ENCODE measurements around the gene CLN3.

DNA sequence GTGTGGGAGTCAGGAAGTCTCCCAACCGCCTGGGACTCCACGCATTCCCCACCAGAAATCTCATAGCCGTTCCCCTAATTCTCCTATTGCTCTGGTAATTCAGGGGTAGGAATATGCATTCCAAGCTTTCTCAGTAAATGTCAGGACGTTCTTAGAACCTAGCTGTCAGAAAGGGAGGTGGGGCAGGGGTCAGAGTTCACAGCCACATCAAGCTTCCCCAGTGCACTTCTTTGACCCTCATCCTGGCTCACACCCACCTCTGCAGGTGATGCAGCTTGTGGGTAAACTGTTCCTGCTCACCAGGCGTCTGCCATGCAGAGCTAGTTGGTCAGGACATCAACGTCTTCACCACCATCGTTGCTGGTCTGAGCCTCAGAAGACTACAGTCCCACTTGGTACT lies 28.8 kb upstream of the CLN3 start:
- TF ChIP-seq EP300 (conservative IDR thresholded peaks at IDR 0.05; ENCODE audit: poor library complexity, severe bottlenecking) (no peak), POLR2AphosphoS5 (IDR thresholded peaks at IDR 0.05) (no peak)
- TF ChIP-seq, protein P1, sequence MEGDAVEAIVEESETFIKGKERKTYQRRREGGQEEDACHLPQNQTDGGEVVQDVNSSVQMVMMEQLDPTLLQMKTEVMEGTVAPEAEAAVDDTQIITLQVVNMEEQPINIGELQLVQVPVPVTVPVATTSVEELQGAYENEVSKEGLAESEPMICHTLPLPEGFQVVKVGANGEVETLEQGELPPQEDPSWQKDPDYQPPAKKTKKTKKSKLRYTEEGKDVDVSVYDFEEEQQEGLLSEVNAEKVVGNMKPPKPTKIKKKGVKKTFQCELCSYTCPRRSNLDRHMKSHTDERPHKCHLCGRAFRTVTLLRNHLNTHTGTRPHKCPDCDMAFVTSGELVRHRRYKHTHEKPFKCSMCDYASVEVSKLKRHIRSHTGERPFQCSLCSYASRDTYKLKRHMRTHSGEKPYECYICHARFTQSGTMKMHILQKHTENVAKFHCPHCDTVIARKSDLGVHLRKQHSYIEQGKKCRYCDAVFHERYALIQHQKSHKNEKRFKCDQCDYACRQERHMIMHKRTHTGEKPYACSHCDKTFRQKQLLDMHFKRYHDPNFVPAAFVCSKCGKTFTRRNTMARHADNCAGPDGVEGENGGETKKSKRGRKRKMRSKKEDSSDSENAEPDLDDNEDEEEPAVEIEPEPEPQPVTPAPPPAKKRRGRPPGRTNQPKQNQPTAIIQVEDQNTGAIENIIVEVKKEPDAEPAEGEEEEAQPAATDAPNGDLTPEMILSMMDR (IDR thresholded peaks at IDR 0.05; ENCODE audit: poor library complexity, severe bottlenecking), result no peak
